Hepatic stellate cell (primary cell): Measurements from ENCODE around the gene ZNF805.
"Not testable (repeated sequence)": the region's sequence is repeated elsewhere in the genome, so short reads cannot be mapped to it uniquely, and the experiment has no call there.

Experiments
- DNase-seq: peaks from one replicate; pipeline ENCODE4 v3.0.0; 2011; ENCODE audit warnings: low spot score

Gene ZNF805

GRCh38 chr19:57240311-57241090 is at the start of gene ZNF805:
TSS of gene ZNF805 (plus strand) at chr19:57240632. CDS start at chr19:57240892, 260 bp downstream.
- DNase-seq = peak; percentile 97

GRCh38 chr19:57191141-57192076 is 49.0 kb upstream of the ZNF805 start, which contains the start of gene ZNF264:
TSS of gene ZNF264 (plus strand) at chr19:57191500. CDS start at chr19:57191914, 414 bp downstream.
- DNase-seq = peak; percentile 90

GRCh38 chr19:57192077-57192420 is 48.4 kb upstream of the ZNF805 start:
- DNase-seq = peak; percentile 17

- DNase-seq = no peak
These were observed 47.4 kb upstream of the ZNF805 start for GRCh38 chr19:57192993-57193392.

- not testable (repeated sequence) for DNase-seq
These were observed 42.6 kb upstream of the ZNF805 start for GRCh38 chr19:57197874-57198273.

- DNase-seq = no peak
These were observed 38.3 kb upstream of the ZNF805 start for GRCh38 chr19:57202160-57202559.

GRCh38 chr19:57210381-57210780 is 30.1 kb upstream of the ZNF805 start:
- no peak for DNase-seq

- no peak for DNase-seq
These were observed 28.3 kb upstream of the ZNF805 start for GRCh38 chr19:57212109-57212508.

- no peak for DNase-seq
These were observed 12.9 kb upstream of the ZNF805 start for GRCh38 chr19:57227502-57227901.

GRCh38 chr19:57231686-57232085 is 8.7 kb upstream of the ZNF805 start:
- DNase-seq = no peak

GRCh38 chr19:57233207-57233606 is 7.2 kb upstream of the ZNF805 start:
- no peak for DNase-seq

GRCh38 chr19:57239982-57240310 is 486 bp upstream of the ZNF805 start:
- DNase-seq = no peak

GRCh38 chr19:57241176-57241575 is 744 bp downstream of the ZNF805 start:
- DNase-seq = peak; percentile 27

GRCh38 chr19:57242821-57243220 is 2.4 kb downstream of the ZNF805 start:
- no peak for DNase-seq

- DNase-seq = no peak
These were observed 4.1 kb downstream of the ZNF805 start for GRCh38 chr19:57244513-57244912.

GRCh38 chr19:57245066-57245465 is 4.6 kb downstream of the ZNF805 start:
- DNase-seq = no peak

- no peak for DNase-seq
These were observed 5.5 kb downstream of the ZNF805 start for GRCh38 chr19:57245959-57246358.

GRCh38 chr19:57248646-57249045 is 8.2 kb downstream of the ZNF805 start:
- DNase-seq = no peak

GRCh38 chr19:57249329-57249728 is 8.9 kb downstream of the ZNF805 start:
- peak; percentile 28 for DNase-seq

- not testable (repeated sequence) for DNase-seq
These were observed 13.3 kb downstream of the ZNF805 start for GRCh38 chr19:57253767-57254166.

- DNase-seq = no peak
These were observed 21.6 kb downstream of the ZNF805 start for GRCh38 chr19:57262044-57262443.

- DNase-seq = no peak
These were observed 22.9 kb downstream of the ZNF805 start for GRCh38 chr19:57263244-57263741.

- DNase-seq = no peak
These were observed 26.9 kb downstream of the ZNF805 start for GRCh38 chr19:57267291-57267690.
